ENCODE data around the gene MRTFB. TPM values are rescaled to one million over a fixed set of nuclear protein-coding genes. Genes with fewer than 3 reads are reported as not detected.

Gene MRTFB
- total RNA-seq, 3 donors from 2014 or later, result 8.6 to 11.0 (median 8.9) TPM

GRCh38 chr16:14087181-14087580, 16.1 kb downstream of the MRTFB start:
- Mint-ChIP-seq H3K4me3 (no peak overlapping the region), H3K36me3 (ENCODE audit: insufficient read depth) (peaks cover 21% of the 10 kb centered on the region), H3K9me3 (no peaks in the 10 kb centered on the region), H3K27me3 (ENCODE audit: low read depth) (no peaks in the 10 kb centered on the region), H3K4me1 (ENCODE audit: low read depth) (peaks cover 5% of the 10 kb centered on the region)
- no peak for ATAC-seq
- no peak for DNase-seq

DNA sequence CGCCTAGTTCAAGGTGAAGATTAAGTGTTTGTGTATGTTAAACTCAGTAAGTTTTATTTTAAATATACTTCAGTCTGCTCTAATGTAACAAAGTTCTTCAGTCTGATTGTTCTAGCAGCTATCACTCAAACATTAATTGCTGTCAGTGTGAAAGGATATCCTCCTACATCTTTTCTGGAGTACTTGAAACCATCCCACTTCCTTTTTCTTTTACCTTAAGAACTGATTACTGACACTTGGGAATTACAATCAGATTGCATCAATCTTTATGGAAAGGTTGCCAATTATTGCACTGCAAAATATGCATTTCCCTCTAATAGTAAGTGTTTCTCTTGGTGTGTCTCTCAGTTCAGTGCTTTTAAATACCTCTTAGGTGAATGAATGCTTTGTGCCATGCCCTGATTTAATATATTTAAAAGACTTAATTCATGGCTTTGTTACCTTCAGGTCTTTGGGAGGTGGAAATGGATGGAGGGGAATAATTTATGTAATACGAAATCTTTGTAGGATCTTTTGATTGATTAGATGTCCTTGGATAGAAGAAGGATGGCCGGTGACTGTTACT, 16.6 kb downstream of the MRTFB start:
- H3K4me1 Mint-ChIP-seq (ENCODE audit: low read depth), result peaks cover 10% of the 10 kb centered on the region
- ATAC-seq (no peak), DNase-seq (no peak)
- H3K9me3 Mint-ChIP-seq, result no peaks in the 10 kb centered on the region
- no peak overlapping the region for H3K4me3 Mint-ChIP-seq
- H3K27me3 Mint-ChIP-seq (ENCODE audit: low read depth), result no peaks in the 10 kb centered on the region
- peaks cover 19% of the 10 kb centered on the region for H3K36me3 Mint-ChIP-seq (ENCODE audit: insufficient read depth)

GRCh38 chr16:14088155-14088753, 17.1 kb downstream of the MRTFB start:
- Mint-ChIP-seq H3K9me3 (no peaks in the 10 kb centered on the region), H3K36me3 (ENCODE audit: insufficient read depth) (peaks cover 19% of the 10 kb centered on the region), H3K4me3 (no peak overlapping the region), H3K4me1 (ENCODE audit: low read depth) (peaks cover 10% of the 10 kb centered on the region), H3K27me3 (ENCODE audit: low read depth) (no peaks in the 10 kb centered on the region)
- ATAC-seq (no peak), DNase-seq (no peak)

- DNase-seq (no peak), ATAC-seq (no peak)
- Mint-ChIP-seq H3K9me3 (no peaks in the 10 kb centered on the region), H3K27me3 (ENCODE audit: low read depth) (no peaks in the 10 kb centered on the region), H3K36me3 (ENCODE audit: insufficient read depth) (peaks cover 15% of the 10 kb centered on the region), H3K4me3 (no peak overlapping the region), H3K4me1 (ENCODE audit: low read depth) (peaks cover 10% of the 10 kb centered on the region)
These were observed 18.2 kb downstream of the MRTFB start for GRCh38 chr16:14089283-14089823.

GRCh38 chr16:14092561-14092960, 21.4 kb downstream of the MRTFB start:
- H3K4me3 Mint-ChIP-seq, result no peak overlapping the region
- peaks cover 15% of the 10 kb centered on the region for H3K36me3 Mint-ChIP-seq (ENCODE audit: insufficient read depth)

DNA sequence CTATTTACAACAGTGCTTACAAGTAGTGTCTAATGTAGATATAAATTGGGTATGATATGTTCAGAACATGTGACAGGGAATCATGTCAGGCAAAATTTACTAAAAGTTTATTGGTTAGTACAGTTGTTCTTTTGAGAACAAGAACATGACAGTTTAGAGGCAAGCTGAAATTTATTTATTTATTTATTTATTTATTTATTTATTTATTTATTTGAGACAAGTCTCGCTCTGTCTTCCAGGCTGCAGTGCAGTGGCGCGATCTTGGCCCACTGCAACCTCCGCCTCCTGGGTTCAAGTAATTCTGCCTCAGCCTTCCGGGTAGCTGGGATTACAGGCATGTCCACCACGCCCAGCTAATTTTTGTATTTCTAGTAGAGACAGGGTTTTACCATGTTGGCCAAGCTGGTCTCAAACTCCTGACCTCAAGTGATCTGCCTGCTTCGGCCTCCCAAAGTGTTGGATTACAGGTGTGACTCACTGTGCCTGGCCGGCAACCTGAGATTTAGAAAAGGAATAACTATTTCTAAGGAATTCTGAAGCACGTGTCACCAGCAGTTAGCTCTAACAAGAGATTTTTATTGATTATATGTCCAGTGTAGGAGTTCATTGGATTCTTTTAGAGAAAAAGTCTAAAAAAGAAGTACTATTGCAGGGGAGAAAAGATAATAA, 24.9 kb downstream of the MRTFB start:
- DNase-seq (no peak), ATAC-seq (no peak)
- Mint-ChIP-seq H3K9me3 (no peaks in the 10 kb centered on the region), H3K27me3 (ENCODE audit: low read depth) (no peaks in the 10 kb centered on the region), H3K36me3 (ENCODE audit: insufficient read depth) (peaks cover 4% of the 10 kb centered on the region), H3K4me3 (no peak overlapping the region), H3K4me1 (ENCODE audit: low read depth) (peaks cover 18% of the 10 kb centered on the region)

More at GRCh38 chr16:14092561-14092960, 21.4 kb downstream of the MRTFB start:
- peaks cover 9% of the 10 kb centered on the region for H3K4me1 Mint-ChIP-seq (ENCODE audit: low read depth)
- H3K27me3 Mint-ChIP-seq (ENCODE audit: low read depth), result no peaks in the 10 kb centered on the region
- ATAC-seq (no peak), DNase-seq (no peak)
- no peaks in the 10 kb centered on the region for H3K9me3 Mint-ChIP-seq

- peaks cover 25% of the 10 kb centered on the region for H3K4me1 Mint-ChIP-seq (ENCODE audit: low read depth)
- H3K36me3 Mint-ChIP-seq (ENCODE audit: insufficient read depth), result peaks cover 2% of the 10 kb centered on the region
- DNase-seq (no peak), ATAC-seq (no peak)
- H3K27me3 Mint-ChIP-seq (ENCODE audit: low read depth), result no peaks in the 10 kb centered on the region
- H3K4me3 Mint-ChIP-seq, result no peak overlapping the region
- H3K9me3 Mint-ChIP-seq, result no peaks in the 10 kb centered on the region
These were observed 26.3 kb downstream of the MRTFB start for GRCh38 chr16:14097182-14097959.

DNA sequence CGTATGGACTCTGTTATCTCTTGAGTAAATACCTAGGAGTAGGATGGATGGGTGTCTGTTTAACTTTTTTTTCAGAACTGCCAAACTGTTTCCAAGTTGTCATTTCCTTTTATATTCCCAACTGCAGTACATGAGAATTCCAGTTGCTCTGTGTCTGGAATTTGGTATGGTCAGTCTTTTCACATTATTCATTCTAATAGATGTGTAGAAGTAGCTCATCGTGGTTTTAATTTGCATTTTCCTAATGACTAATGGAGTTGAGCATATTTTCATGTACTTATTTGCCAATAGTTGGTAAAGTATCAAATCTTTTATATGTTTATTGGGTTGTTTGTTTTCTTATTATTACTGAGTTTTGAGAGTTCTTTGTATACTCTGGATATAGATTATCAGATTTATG, 27.0 kb downstream of the MRTFB start:
- DNase-seq (no peak), ATAC-seq (no peak)
- Mint-ChIP-seq H3K4me1 (ENCODE audit: low read depth) (peaks cover 26% of the 10 kb centered on the region), H3K4me3 (no peak overlapping the region), H3K27me3 (ENCODE audit: low read depth) (no peaks in the 10 kb centered on the region), H3K36me3 (ENCODE audit: insufficient read depth) (peaks cover 2% of the 10 kb centered on the region), H3K9me3 (no peaks in the 10 kb centered on the region)

GRCh38 chr16:14100825-14101224, 29.7 kb downstream of the MRTFB start:
- Mint-ChIP-seq H3K9me3 (no peaks in the 10 kb centered on the region), H3K36me3 (ENCODE audit: insufficient read depth) (peaks cover 2% of the 10 kb centered on the region), H3K4me1 (ENCODE audit: low read depth) (peaks cover 32% of the 10 kb centered on the region), H3K4me3 (no peak overlapping the region), H3K27me3 (ENCODE audit: low read depth) (no peaks in the 10 kb centered on the region)
- ATAC-seq, result no peak
- no peak for DNase-seq

DNA sequence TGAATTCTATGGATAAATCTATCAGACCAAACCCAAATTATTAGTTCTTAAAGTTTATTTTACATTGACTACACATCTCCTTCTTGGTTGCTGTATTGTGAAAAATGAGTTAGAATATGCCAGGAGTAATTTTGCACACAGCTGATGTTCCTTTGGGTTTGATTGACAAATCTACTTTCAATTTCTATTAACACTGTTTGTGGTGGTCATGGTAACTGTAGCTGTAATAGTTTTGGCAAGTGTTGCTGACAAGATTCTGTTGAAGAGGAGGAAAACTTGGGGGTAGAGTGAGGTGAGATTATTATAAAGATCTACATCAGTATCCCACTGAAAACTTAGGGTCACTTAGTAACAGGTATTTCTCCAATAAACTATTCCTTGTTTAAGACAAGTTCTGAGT, 30.3 kb downstream of the MRTFB start:
- Mint-ChIP-seq H3K9me3 (no peaks in the 10 kb centered on the region), H3K4me3 (no peak overlapping the region), H3K36me3 (ENCODE audit: insufficient read depth) (peaks cover 2% of the 10 kb centered on the region), H3K4me1 (ENCODE audit: low read depth) (peaks cover 35% of the 10 kb centered on the region), H3K27me3 (ENCODE audit: low read depth) (no peaks in the 10 kb centered on the region)
- no peak for DNase-seq
- ATAC-seq, result peak in 1 of 2 donors; percentile 53

DNA sequence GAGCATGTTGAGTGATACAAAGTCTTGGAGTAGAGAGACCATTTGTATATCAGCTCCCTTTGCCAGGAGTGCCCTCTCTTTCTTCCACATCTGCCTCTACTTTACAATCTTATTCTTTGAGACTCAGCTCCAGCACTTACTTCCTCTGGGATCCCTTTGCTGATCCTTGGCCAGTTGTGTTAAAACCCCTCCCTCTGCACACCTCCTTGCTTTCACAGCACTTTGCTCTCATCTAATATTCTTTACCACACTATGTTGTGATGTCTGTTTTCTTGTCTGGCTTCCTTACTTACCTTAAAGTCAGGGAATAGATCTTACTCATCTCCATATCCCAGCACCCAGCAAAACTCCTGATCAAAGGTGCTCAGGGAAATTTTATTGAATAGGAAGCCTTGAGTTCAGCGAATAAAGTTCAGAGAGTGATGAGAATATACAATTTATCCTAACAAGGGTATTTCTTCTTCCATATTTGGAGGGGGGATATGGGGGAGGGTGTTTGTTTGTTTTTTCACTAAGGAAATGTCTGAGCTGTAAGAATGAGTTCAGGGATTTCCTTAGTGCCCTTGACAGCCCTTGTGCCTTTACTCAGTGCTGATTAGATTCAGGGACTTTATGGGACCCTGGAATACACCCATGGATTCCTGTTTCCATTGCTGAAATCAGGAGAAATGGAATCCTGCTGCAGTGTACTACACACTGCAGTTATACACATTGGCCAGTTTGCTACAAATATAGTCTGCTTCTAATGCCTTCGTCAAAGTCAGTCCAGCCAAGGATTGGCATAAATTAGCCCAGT, 32.0 kb downstream of the MRTFB start:
- Mint-ChIP-seq H3K4me1 (ENCODE audit: low read depth) (peaks cover 40% of the 10 kb centered on the region), H3K4me3 (no peak overlapping the region), H3K9me3 (no peaks in the 10 kb centered on the region), H3K36me3 (ENCODE audit: insufficient read depth) (no peaks in the 10 kb centered on the region), H3K27me3 (ENCODE audit: low read depth) (no peaks in the 10 kb centered on the region)
- DNase-seq (no peak), ATAC-seq (no peak)

DNA sequence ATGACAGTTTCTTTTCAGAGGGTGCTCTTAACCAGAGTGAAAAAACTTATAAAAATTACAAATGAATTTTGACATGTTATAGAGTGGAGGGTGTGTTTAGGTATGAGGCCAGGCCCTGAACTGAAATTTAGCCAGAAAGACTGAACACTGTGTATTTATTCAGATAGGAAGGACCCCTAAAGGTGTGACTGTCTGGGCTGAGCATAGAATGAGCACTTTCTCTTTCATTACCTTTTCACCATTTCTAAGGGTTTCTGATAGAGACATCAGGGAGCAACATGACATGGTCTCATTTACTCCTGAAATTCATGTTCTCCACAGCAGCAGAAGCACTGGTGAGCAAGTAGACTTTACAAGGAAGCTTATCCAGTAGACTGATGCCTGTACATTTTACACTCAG, 32.9 kb downstream of the MRTFB start:
- H3K9me3 Mint-ChIP-seq, result no peaks in the 10 kb centered on the region
- H3K36me3 Mint-ChIP-seq (ENCODE audit: insufficient read depth), result no peaks in the 10 kb centered on the region
- H3K27me3 Mint-ChIP-seq (ENCODE audit: low read depth), result no peaks in the 10 kb centered on the region
- H3K4me1 Mint-ChIP-seq (ENCODE audit: low read depth), result peaks cover 44% of the 10 kb centered on the region
- peak in 1 of 2 donors; percentile 34 for ATAC-seq
- H3K4me3 Mint-ChIP-seq, result no peak overlapping the region
- no peak for DNase-seq

- no peaks in the 10 kb centered on the region for H3K27me3 Mint-ChIP-seq (ENCODE audit: low read depth)
- H3K4me3 Mint-ChIP-seq, result no peak overlapping the region
- DNase-seq, result no peak
- no peaks in the 10 kb centered on the region for H3K9me3 Mint-ChIP-seq
- no peaks in the 10 kb centered on the region for H3K36me3 Mint-ChIP-seq (ENCODE audit: insufficient read depth)
- peaks cover 47% of the 10 kb centered on the region for H3K4me1 Mint-ChIP-seq (ENCODE audit: low read depth)
- no peak for ATAC-seq
These were observed 34.7 kb downstream of the MRTFB start for GRCh38 chr16:14105760-14106375.

Measured in activated T-cell treated with anti-CD3 and anti-CD28 coated beads, Interleukin-2, amount 50 U/mL, for 4 hours (primary cell).